ENCODE results near the gene LY86. TPM values are rescaled to one million over a fixed set of nuclear protein-coding genes. Genes with fewer than 3 reads are reported as not detected.
"Not testable (repeated sequence)": the region's sequence is repeated elsewhere in the genome, so short reads cannot be mapped to it uniquely, and the experiment has no call there.

Gene LY86
- total and polyA plus RNA-seq, 7 experiments from 2014 or later = 1.5 to 19.6 (median 5.4) TPM

GRCh38 chr6:6611486-6611885, 23.0 kb downstream of the LY86 start:
- CTCF ChIA-PET = interaction anchor here (0.9 to 2.0 kb wide), 3 partner anchors 19 to 66 kb away, joined by 3 to 10 read pairs (median 3); no protein-coding TSS in a partner anchor
- peak overlapping the region; percentile 12 to 80 (median 62) for H3K4me3 Mint-ChIP-seq

GRCh38 chr6:6612308-6612707, 23.8 kb downstream of the LY86 start:
- Histone ChIP-seq H3K4me3 (ENCODE audit: low read length) (no peak overlapping the region), H3K4me1 (ENCODE audit: control insufficient read depth in 2 of 2, insufficient read depth in 2 of 2, low read length in 2 of 2) (peaks cover 56 to 80% of the 10 kb centered on the region in 2 donors), H3K27me3 (ENCODE audit: control insufficient read depth in 2 of 2, insufficient read depth in 2 of 2, low read length in 2 of 2) (no peaks in the 10 kb centered on the region), H3K36me3 (ENCODE audit: control insufficient read depth in 2 of 3, insufficient read depth in 3 of 3, low read length in 3 of 3) (no peaks in the 10 kb centered on the region), H3K27ac (ENCODE audit: low read depth, low read length) (peak overlapping the region; percentile 15), H3K9me3 (ENCODE audit: control insufficient read depth in 2 of 3, low read length in 3 of 3) (no peaks in the 10 kb centered on the region)
- Mint-ChIP-seq H3K27ac (peak overlapping the region; percentile 91 to 100 (median 96)), H3K27me3 (no peaks in the 10 kb centered on the region), H3K36me3 (peaks cover 0 to 39% (median 0%) of the 10 kb centered on the region in 5 donors), H3K9me3 (peaks cover 0 to 6% (median 0%) of the 10 kb centered on the region in 11 donors), H3K4me1 (peaks cover 46 to 94% (median 85%) of the 10 kb centered on the region in 7 donors), H3K4me3 (peak overlapping the region; percentile 33 to 80 (median 62))
- intact Hi-C loops (cut with micrococcal nuclease) = loop anchor here in 1 of 2 donors (5.0 kb wide), 1 partner anchor 495 kb away; the partner anchor contains the start of gene RREB1
- ATAC-seq (no peak), DNase-seq (peak in 5 of 9 donors; percentile 42 to 75 (median 56))
- CTCF ChIA-PET = interaction anchor here (0.6 to 1.0 kb wide), 2 partner anchors 9 to 25 kb away, joined by 4 read pairs; no protein-coding TSS in a partner anchor
- POLR2A ChIA-PET = interaction anchor here (1.2 to 6.5 kb wide), 4 partner anchors 14 to 47 kb away, joined by 3 to 46 read pairs (median 21); partner anchors contain the start of gene LY86

More at GRCh38 chr6:6611486-6611885, 23.0 kb downstream of the LY86 start:
- DNase-seq (no peak), ATAC-seq (no peak)
- Mint-ChIP-seq H3K4me1 (peaks cover 49 to 91% (median 78%) of the 10 kb centered on the region in 7 donors), H3K27ac (peak overlapping the region; percentile 91 to 100 (median 96)), H3K36me3 (peaks cover 0 to 34% (median 0%) of the 10 kb centered on the region in 5 donors), H3K9me3 (peaks cover 0 to 6% (median 0%) of the 10 kb centered on the region in 11 donors), H3K27me3 (no peaks in the 10 kb centered on the region)
- peak overlapping the region; percentile 65 for H3K27ac ChIP-seq (ENCODE audit: low read depth, low read length)
- POLR2A ChIA-PET = interaction anchor here (0.6 to 6.5 kb wide), 12 partner anchors 8 to 518 kb away, joined by 3 to 46 read pairs (median 8); partner anchors contain the start of gene LY86
- no peaks in the 10 kb centered on the region for H3K36me3 ChIP-seq (ENCODE audit: control insufficient read depth in 2 of 3, insufficient read depth in 3 of 3, low read length in 3 of 3)
- H3K4me3 ChIP-seq (ENCODE audit: low read length) = no peak overlapping the region
- no peaks in the 10 kb centered on the region for H3K27me3 ChIP-seq (ENCODE audit: control insufficient read depth in 2 of 2, insufficient read depth in 2 of 2, low read length in 2 of 2)
- intact Hi-C loops (cut with micrococcal nuclease) = loop anchor here in 1 of 2 donors (5.0 kb wide), 1 partner anchor 496 kb away; the partner anchor contains the start of gene RREB1
- peaks cover 56 to 74% of the 10 kb centered on the region in 2 donors for H3K4me1 ChIP-seq (ENCODE audit: control insufficient read depth in 2 of 2, insufficient read depth in 2 of 2, low read length in 2 of 2)
- H3K9me3 ChIP-seq (ENCODE audit: control insufficient read depth in 2 of 3, low read length in 3 of 3) = no peaks in the 10 kb centered on the region

GRCh38 chr6:6613103-6613718, 24.7 kb downstream of the LY86 start:
- Mint-ChIP-seq H3K4me1 (peaks cover 48 to 98% (median 85%) of the 10 kb centered on the region in 7 donors), H3K27ac (peak overlapping the region; percentile 91 to 100 (median 97)), H3K36me3 (peaks cover 0 to 44% (median 0%) of the 10 kb centered on the region in 5 donors), H3K4me3 (peak overlapping the region in 6 of 10 donors; percentile 54 to 93 (median 88))
- not testable (repeated sequence) for DNase-seq; H3K9me3 Mint-ChIP-seq; H3K27me3 ChIP-seq (ENCODE audit: control insufficient read depth in 2 of 2, insufficient read depth in 2 of 2, low read length in 2 of 2); H3K36me3 ChIP-seq (ENCODE audit: control insufficient read depth in 2 of 3, insufficient read depth in 3 of 3, low read length in 3 of 3); H3K27me3 Mint-ChIP-seq; H3K4me3 ChIP-seq (ENCODE audit: low read length); ATAC-seq; H3K9me3 ChIP-seq (ENCODE audit: control insufficient read depth in 2 of 3, low read length in 3 of 3)
- intact Hi-C loops (cut with micrococcal nuclease) = loop anchor here in 1 of 2 donors (5.0 kb wide), 1 partner anchor 494 kb away; the partner anchor contains the start of gene RREB1
- Histone ChIP-seq H3K4me1 (ENCODE audit: control insufficient read depth in 2 of 2, insufficient read depth in 2 of 2, low read length in 2 of 2) (peaks cover 56 to 79% of the 10 kb centered on the region in 2 donors), H3K27ac (ENCODE audit: low read depth, low read length) (peak overlapping the region; percentile 90)
- CTCF ChIA-PET = interaction anchor here (1.0 to 2.2 kb wide), 4 partner anchors 9 to 63 kb away, joined by 4 to 7 read pairs (median 4); no protein-coding TSS in a partner anchor
- POLR2A ChIA-PET = interaction anchor here (0.6 to 6.5 kb wide), 9 partner anchors 8 to 47 kb away, joined by 3 to 46 read pairs (median 4); partner anchors contain the start of gene LY86

GRCh38 chr6:6614096-6614982, 25.8 kb downstream of the LY86 start:
- H3K9me3 ChIP-seq (ENCODE audit: control insufficient read depth in 2 of 3, low read length in 3 of 3) = no peaks in the 10 kb centered on the region
- peak; percentile 68 for ATAC-seq
- H3K36me3 Mint-ChIP-seq = peaks cover 0 to 41% (median 0%) of the 10 kb centered on the region in 5 donors
- H3K27me3 ChIP-seq (ENCODE audit: control insufficient read depth in 2 of 2, insufficient read depth in 2 of 2, low read length in 2 of 2) = no peaks in the 10 kb centered on the region
- POLR2A ChIA-PET = interaction anchor here (0.6 to 6.5 kb wide), 11 partner anchors 9 to 974 kb away, joined by 3 to 46 read pairs (median 6); partner anchors contain the start of gene LY86
- no peaks in the 10 kb centered on the region for H3K36me3 ChIP-seq (ENCODE audit: control insufficient read depth in 2 of 3, insufficient read depth in 3 of 3, low read length in 3 of 3)
- DNase-seq = peak in 8 of 9 donors; percentile 32 to 91 (median 82)
- peak overlapping the region; percentile 90 for H3K27ac ChIP-seq (ENCODE audit: low read depth, low read length)
- CTCF ChIA-PET = interaction anchor here (0.7 to 2.2 kb wide), 10 partner anchors 10 to 1143 kb away, joined by 3 to 7 read pairs (median 4); no protein-coding TSS in a partner anchor
- intact Hi-C loops (cut with micrococcal nuclease) = loop anchor here (1.0 to 5.0 kb wide), 11 partner anchors 18 to 1440 kb away; partner anchors contain the start of genes LY86 (in 1 of the 2) and RREB1 (in 1 of the 2)
- peak overlapping the region; percentile 62 for H3K4me3 ChIP-seq (ENCODE audit: low read length)
- peak overlapping the region; percentile 87 to 100 (median 97) for H3K27ac Mint-ChIP-seq
- H3K27me3 Mint-ChIP-seq = no peaks in the 10 kb centered on the region
- H3K4me1 ChIP-seq (ENCODE audit: control insufficient read depth in 2 of 2, insufficient read depth in 2 of 2, low read length in 2 of 2) = peaks cover 51 to 68% of the 10 kb centered on the region in 2 donors
- H3K4me1 Mint-ChIP-seq = peaks cover 44 to 98% (median 84%) of the 10 kb centered on the region in 7 donors
- H3K9me3 Mint-ChIP-seq = peaks cover 0 to 8% (median 0%) of the 10 kb centered on the region in 11 donors
- peak overlapping the region; percentile 85 to 93 (median 90) for H3K4me3 Mint-ChIP-seq

- peak in 6 of 9 donors; percentile 65 to 83 (median 80) for DNase-seq
- peak overlapping the region; percentile 85 to 93 (median 90) for H3K4me3 Mint-ChIP-seq
- peaks cover 42 to 98% (median 84%) of the 10 kb centered on the region in 7 donors for H3K4me1 Mint-ChIP-seq
- peak overlapping the region; percentile 62 for H3K4me3 ChIP-seq (ENCODE audit: low read length)
- H3K9me3 ChIP-seq (ENCODE audit: control insufficient read depth in 2 of 3, low read length in 3 of 3) = no peaks in the 10 kb centered on the region
- H3K27ac ChIP-seq (ENCODE audit: low read depth, low read length) = peak overlapping the region; percentile 90
- ATAC-seq = peak; percentile 55
- H3K27me3 ChIP-seq (ENCODE audit: control insufficient read depth in 2 of 2, insufficient read depth in 2 of 2, low read length in 2 of 2) = no peaks in the 10 kb centered on the region
- H3K27me3 Mint-ChIP-seq = no peaks in the 10 kb centered on the region
- ChIA-PET CTCF (interaction anchor here (0.7 to 2.2 kb wide), 2 partner anchors 12 to 62 kb away, joined by 7 read pairs; no protein-coding TSS in a partner anchor), POLR2A (interaction anchor here (1.0 to 6.5 kb wide), 6 partner anchors 10 to 45 kb away, joined by 3 to 46 read pairs (median 6); partner anchors contain the start of gene LY86)
- H3K27ac Mint-ChIP-seq = peak overlapping the region; percentile 87 to 100 (median 97)
- H3K9me3 Mint-ChIP-seq = peaks cover 0 to 8% (median 0%) of the 10 kb centered on the region in 11 donors
- intact Hi-C loops (cut with micrococcal nuclease) = loop anchor here (1.0 to 5.0 kb wide), 11 partner anchors 18 to 1441 kb away; partner anchors contain the start of genes LY86 (in 1 of the 2) and RREB1 (in 1 of the 2)
- H3K36me3 ChIP-seq (ENCODE audit: control insufficient read depth in 2 of 3, insufficient read depth in 3 of 3, low read length in 3 of 3) = no peaks in the 10 kb centered on the region
- H3K36me3 Mint-ChIP-seq = peaks cover 0 to 42% (median 0%) of the 10 kb centered on the region in 5 donors
- peaks cover 45 to 62% of the 10 kb centered on the region in 2 donors for H3K4me1 ChIP-seq (ENCODE audit: control insufficient read depth in 2 of 2, insufficient read depth in 2 of 2, low read length in 2 of 2)
Observed at GRCh38 chr6:6614983-6615349, 26.4 kb downstream of the LY86 start.

Measured in naive thymus-derived CD4-positive, alpha-beta T cell (primary cell).